Ishikawa (cell line): ENCODE results near the gene TCF4.

Experiments used
- CEBPB ChIP-seq: IDR thresholded peaks from 2 replicates; pipeline ENCODE4 v1.6.1; 2012
- CREB1 ChIP-seq: IDR thresholded peaks from 2 replicates; pipeline ENCODE4 v1.6.1; 2012; ENCODE audit warnings: low read depth
- EGR1 ChIP-seq: IDR thresholded peaks from 2 replicates; pipeline ENCODE4 v1.6.1; 2012
- EP300 ChIP-seq: IDR thresholded peaks from 2 replicates; pipeline ENCODE4 v1.6.1; 2012; ENCODE audit warnings: borderline replicate concordance
- FOXM1 ChIP-seq: IDR thresholded peaks from 2 replicates; pipeline ENCODE4 v1.6.1; 2012; ENCODE audit warnings: low read depth, borderline replicate concordance
- NFIC ChIP-seq: IDR thresholded peaks from 2 replicates; pipeline ENCODE4 v1.6.1; 2012
- RAD21 ChIP-seq: IDR thresholded peaks from 2 replicates; pipeline ENCODE4 v1.6.1; 2012; ENCODE audit warnings: low read depth
- REST ChIP-seq: IDR thresholded peaks from 2 replicates; pipeline ENCODE4 v1.6.1; 2012; ENCODE audit warnings: low read depth, mild to moderate bottlenecking
- TAF1 ChIP-seq: IDR thresholded peaks from 2 replicates; pipeline ENCODE4 v1.6.1; 2012; ENCODE audit warnings: low read depth, mild to moderate bottlenecking
- TCF12 ChIP-seq: IDR thresholded peaks from 2 replicates; pipeline ENCODE4 v1.6.1; 2012; ENCODE audit warnings: low read depth
- TEAD4 ChIP-seq: IDR thresholded peaks from 2 replicates; pipeline ENCODE4 v1.6.1; 2012
- YY1 ChIP-seq: IDR thresholded peaks from 2 replicates; pipeline ENCODE4 v1.6.1; 2012; ENCODE audit warnings: low read depth
- ZBTB7A ChIP-seq: IDR thresholded peaks from 2 replicates; pipeline ENCODE4 v1.6.1; 2012; ENCODE audit warnings: low read depth
- TF ChIP-seq, protein P1 (sequence below): IDR thresholded peaks from 2 replicates; pipeline ENCODE4 v1.6.1; 2012
- TF ChIP-seq, protein P2 (sequence below): IDR thresholded peaks from 2 replicates; pipeline ENCODE4 v1.6.1; 2012

Gene TCF4

GRCh38 chr18:55256929-55257289 lies 331.1 kb downstream of the TCF4 start:
- TF ChIP-seq TEAD4 (no peak), FOXM1 (no peak), EP300 (no peak), TAF1 (no peak), ZBTB7A (no peak), YY1 (no peak), REST (no peak), CEBPB (no peak), CREB1 (no peak), NFIC (no peak), TCF12 (no peak), EGR1 (no peak), RAD21 (no peak)
- TF ChIP-seq, protein P1, sequence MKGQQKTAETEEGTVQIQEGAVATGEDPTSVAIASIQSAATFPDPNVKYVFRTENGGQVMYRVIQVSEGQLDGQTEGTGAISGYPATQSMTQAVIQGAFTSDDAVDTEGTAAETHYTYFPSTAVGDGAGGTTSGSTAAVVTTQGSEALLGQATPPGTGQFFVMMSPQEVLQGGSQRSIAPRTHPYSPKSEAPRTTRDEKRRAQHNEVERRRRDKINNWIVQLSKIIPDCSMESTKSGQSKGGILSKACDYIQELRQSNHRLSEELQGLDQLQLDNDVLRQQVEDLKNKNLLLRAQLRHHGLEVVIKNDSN: no peak
- TF ChIP-seq, protein P2, sequence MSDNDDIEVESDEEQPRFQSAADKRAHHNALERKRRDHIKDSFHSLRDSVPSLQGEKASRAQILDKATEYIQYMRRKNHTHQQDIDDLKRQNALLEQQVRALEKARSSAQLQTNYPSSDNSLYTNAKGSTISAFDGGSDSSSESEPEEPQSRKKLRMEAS: no peak

- TF ChIP-seq CREB1: no peak
- TF ChIP-seq TAF1: no peak
- TF ChIP-seq TEAD4: no peak
- TF ChIP-seq EP300: no peak
Measured at GRCh38 chr18:55256226-55256928, 331.6 kb downstream of the TCF4 start.

GRCh38 chr18:55253814-55254213 lies 334.2 kb downstream of the TCF4 start:
- TF ChIP-seq, protein P1: no peak
- TF ChIP-seq CREB1 (no peak), TCF12 (no peak), NFIC (no peak), EGR1 (no peak), EP300 (no peak), REST (no peak), TEAD4 (no peak), RAD21 (no peak), TAF1 (no peak), YY1 (no peak), CEBPB (no peak), ZBTB7A (no peak), FOXM1 (no peak)
- TF ChIP-seq, protein P2: no peak

- TF ChIP-seq YY1: no peak
- TF ChIP-seq TEAD4: no peak
- TF ChIP-seq REST: no peak
- TF ChIP-seq TAF1: no peak
- no peak for TF ChIP-seq CREB1
- TF ChIP-seq FOXM1: no peak
- TF ChIP-seq TCF12: no peak
- TF ChIP-seq, protein P1: no peak
- TF ChIP-seq ZBTB7A: no peak
- TF ChIP-seq NFIC: no peak
- TF ChIP-seq, protein P2: no peak
Measured at GRCh38 chr18:55252901-55253300, 335.1 kb downstream of the TCF4 start.
